Small intestine (tissue), 7 donors: Measurements from ENCODE around the gene HMGA1. TPM values are rescaled to one million over a fixed set of nuclear protein-coding genes. Genes with fewer than 3 reads are reported as not detected.
"Not testable (repeated sequence)": the region's sequence is repeated elsewhere in the genome, so short reads cannot be mapped to it uniquely, and the experiment has no call there.

ENCODE experiments used
- DNase-seq, 2 donors: peaks; one replicate each; pipeline versions ENCODE4 v3.0.0 to v3.0.0-alpha.2; 2013
- FAIRE-seq: peaks from 2 replicates; lab custom pipeline; 2012; peaks lifted over from hg19 to GRCh38; lab: Jason Lieb, UNC
- H3K27ac ChIP-seq, 3 donors: one replicate each; pipeline ENCODE4 v1.5.1; 2013; ENCODE audit warnings: low read length in 2 of 3, mild to moderate bottlenecking in 2 of 3, control low read depth in 1 of 3, inconsistent platforms in 1 of 3, low read depth in 1 of 3, moderate library complexity in 1 of 3
- H3K27me3 ChIP-seq, 3 donors: one replicate each; pipeline ENCODE4 v1.6.1; 2013; ENCODE audit warnings: low read length in 3 of 3, inconsistent platforms in 1 of 3; ENCODE audit not compliant: control insufficient read depth in 3 of 3, insufficient read depth in 3 of 3
- H3K36me3 ChIP-seq, 3 donors: one replicate each; pipeline ENCODE4 v1.6.1; 2013; ENCODE audit warnings: low read length in 3 of 3, inconsistent platforms in 1 of 3, low read depth in 1 of 3, mild to moderate bottlenecking in 1 of 3, moderate library complexity in 1 of 3; ENCODE audit not compliant: control insufficient read depth in 3 of 3, insufficient read depth in 2 of 3
- H3K4me1 ChIP-seq, 3 donors: one replicate each; pipeline ENCODE4 v1.6.1; 2013; ENCODE audit warnings: low read length in 2 of 3, inconsistent platforms in 1 of 3, low read depth in 1 of 3, mild to moderate bottlenecking in 1 of 3, moderate library complexity in 1 of 3; ENCODE audit not compliant: control insufficient read depth in 3 of 3, insufficient read depth in 2 of 3
- H3K4me3 ChIP-seq, 3 donors: one replicate each; pipeline ENCODE4 v1.5.1; 2013; ENCODE audit warnings: low read length in 3 of 3, control low read depth in 1 of 3, inconsistent platforms in 1 of 3, low read depth in 1 of 3, mild to moderate bottlenecking in 1 of 3, moderate library complexity in 1 of 3
- H3K9me3 ChIP-seq, 2 donors: one replicate each; pipeline ENCODE4 v1.6.1; 2013; ENCODE audit warnings: low read depth in 1 of 2, low read length in 1 of 2; ENCODE audit not compliant: control insufficient read depth in 2 of 2, insufficient read depth in 1 of 2
- WGBS, 3 donors: extraction: QIAGEN DNeasy Blood & Tissue Kit; methylation state at CpG; one replicate each; pipeline ENCODE4 v1.1.7; 2013; 5-methylcytosine and 5-hydroxymethylcytosine counted together
- polyA plus RNA-seq, 4 donors: library from polyadenylated mRNA; stranded (reverse) in 3 of 4; unstranded in 1 of 4; fragments of 200-250 nt in 3 of 4; fragments of 120-200 nt in 1 of 4; gene quantifications; one replicate each; pipeline versions ENCODE4 v1.2.1 to v1.2.3, GENCODE V29; 2013
- donor health status: healthy with polysubstance abuse.
- donor health status: control.
- donor health status: control.
- donor health status: Bipolar disorder and iron deficiency.
- donor health status: healthy.

HMGA1 gene
- polyA plus RNA-seq, 4 donors, result 77.6 to 476 (median 170) TPM

GRCh38 chr6:34249469-34250261 lies 13.0 kb downstream of the HMGA1 start:
- no peak for FAIRE-seq

GRCh38 chr6:34252395-34252794 lies 15.7 kb downstream of the HMGA1 start:
- not testable (repeated sequence) for H3K4me3 ChIP-seq, H3K4me1 ChIP-seq, FAIRE-seq, H3K27me3 ChIP-seq, H3K9me3 ChIP-seq, H3K27ac ChIP-seq, H3K36me3 ChIP-seq, DNase-seq
- WGBS, 3 donors, result 31 to 43% (median 34%) methylated on average over 2 of the region's 2 CpGs

More at GRCh38 chr6:34249469-34250261, 13.0 kb downstream of the HMGA1 start:
- Histone ChIP-seq H3K36me3 (peaks cover 0 to 18% (median 1%) of the 10 kb centered on the region in 3 donors), H3K4me1 (peaks cover 0 to 4% (median 0%) of the 10 kb centered on the region in 3 donors), H3K27ac (peak overlapping the region; percentile 66 to 95 (median 74)), H3K27me3 (no peaks in the 10 kb centered on the region), H3K4me3 (peak overlapping the region; percentile 61 to 71 (median 63)), H3K9me3 (no peaks in the 10 kb centered on the region)
- DNase-seq, result no peak
- 39 to 43% (median 39%) methylated on average over 18 of the region's 18 CpGs for WGBS, 3 donors

- Histone ChIP-seq H3K9me3 (peaks cover 0 to 5% of the 10 kb centered on the region in 2 donors), H3K4me3 (no peak overlapping the region), H3K27me3 (no peaks in the 10 kb centered on the region), H3K4me1 (no peaks in the 10 kb centered on the region), H3K36me3 (no peaks in the 10 kb centered on the region), H3K27ac (no peak overlapping the region)
- DNase-seq, result no peak
- WGBS, 3 donors, result 89 to 96% (median 92%) methylated on average over 6 of the region's 6 CpGs
- FAIRE-seq, result no peak
These were observed 22.9 kb downstream of the HMGA1 start for GRCh38 chr6:34259529-34260069.

- H3K9me3 ChIP-seq, result peaks cover 0 to 5% of the 10 kb centered on the region in 2 donors
- FAIRE-seq, result no peak
- 59 to 82% (median 60%) methylated on average over 17 of the region's 17 CpGs for WGBS, 3 donors
- no peaks in the 10 kb centered on the region for H3K36me3 ChIP-seq
- no peak overlapping the region for H3K4me3 ChIP-seq
- no peak for DNase-seq
- no peak overlapping the region for H3K27ac ChIP-seq
- H3K4me1 ChIP-seq, result no peaks in the 10 kb centered on the region
- no peaks in the 10 kb centered on the region for H3K27me3 ChIP-seq
These were observed 24.0 kb downstream of the HMGA1 start for GRCh38 chr6:34260576-34261267.

GRCh38 chr6:34263484-34263883 lies 26.8 kb downstream of the HMGA1 start:
- not testable (repeated sequence) for DNase-seq, H3K36me3 ChIP-seq, H3K27ac ChIP-seq, H3K4me3 ChIP-seq, FAIRE-seq, H3K9me3 ChIP-seq, H3K4me1 ChIP-seq, H3K27me3 ChIP-seq
- WGBS, 3 donors, result 90 to 95% (median 94%) methylated on average over 23 of the region's 23 CpGs

- DNase-seq, result no peak
- 68 to 93% (median 88%) methylated on average over 2 of the region's 2 CpGs for WGBS, 3 donors
- H3K27ac ChIP-seq, result no peak overlapping the region
- H3K4me1 ChIP-seq, result no peaks in the 10 kb centered on the region
- FAIRE-seq, result no peak
- no peaks in the 10 kb centered on the region for H3K27me3 ChIP-seq
- H3K4me3 ChIP-seq, result no peak overlapping the region
- H3K36me3 ChIP-seq, result no peaks in the 10 kb centered on the region
- peaks cover 0 to 5% of the 10 kb centered on the region in 2 donors for H3K9me3 ChIP-seq
These were observed 31.1 kb downstream of the HMGA1 start for GRCh38 chr6:34267746-34268145.

- not testable (repeated sequence) for H3K4me1 ChIP-seq, H3K27me3 ChIP-seq
These were observed 32.5 kb downstream of the HMGA1 start for GRCh38 chr6:34269132-34269531.

GRCh38 chr6:34269658-34270341 lies 33.1 kb downstream of the HMGA1 start:
- not testable (repeated sequence) for FAIRE-seq, DNase-seq, H3K4me3 ChIP-seq, H3K9me3 ChIP-seq, H3K27ac ChIP-seq, H3K27me3 ChIP-seq, H3K36me3 ChIP-seq, H3K4me1 ChIP-seq
- 73 to 83% (median 76%) methylated on average over 17 of the region's 17 CpGs for WGBS, 3 donors

More at GRCh38 chr6:34269132-34269531, 32.5 kb downstream of the HMGA1 start:
- not testable (repeated sequence) for H3K9me3 ChIP-seq, H3K36me3 ChIP-seq, FAIRE-seq, DNase-seq, H3K27ac ChIP-seq, H3K4me3 ChIP-seq
- WGBS, 3 donors, result 94 to 100% (median 100%) methylated on average over 6 to 21 of the region's 25 CpGs
